Loucy (cell line): ENCODE data around the gene USP5.
"Not testable (repeated sequence)": the region's sequence is repeated elsewhere in the genome, so short reads cannot be mapped to it uniquely, and the experiment has no call there.

ENCODE experiments used
- H2AFZ ChIP-seq: fragments of 200-600 bp; sonication (generic); 2 replicates; pipeline ENCODE4 v1.6.0; 2016; ENCODE audit warnings: antibody characterized with exemption, mild to moderate bottlenecking, low read length, moderate library complexity
- H3F3A ChIP-seq: fragments of 200-600 bp; 2 replicates; pipeline ENCODE4 v1.6.0; 2016; ENCODE audit warnings: antibody characterized with exemption, low read depth, mild to moderate bottlenecking
- H3K27me3 ChIP-seq: fragments of 200-600 bp; sonication (generic); 2 replicates; pipeline ENCODE4 v1.6.1; 2014; ENCODE audit warnings: low read length, mild to moderate bottlenecking; ENCODE audit not compliant: insufficient read depth, poor library complexity, severe bottlenecking
- H3K36me3 ChIP-seq: fragments of 200-600 bp; sonication (generic); 2 replicates; pipeline ENCODE4 v1.6.1; 2016; ENCODE audit warnings: low read length; ENCODE audit not compliant: insufficient read depth
- H3K4me1 ChIP-seq: fragments of 200-600 bp; sonication (generic); 2 replicates; pipeline ENCODE4 v1.5.1; 2014; ENCODE audit warnings: low read length, mild to moderate bottlenecking; ENCODE audit not compliant: insufficient read depth, poor library complexity, severe bottlenecking
- H3K4me2 ChIP-seq: fragments of 200-600 bp; sonication (generic); 2 replicates; pipeline ENCODE4 v1.6.0; 2014; ENCODE audit warnings: antibody characterized with exemption, low read length, low read depth, mild to moderate bottlenecking; ENCODE audit not compliant: poor library complexity, severe bottlenecking
- H3K4me3 ChIP-seq: fragments of 200-600 bp; sonication (generic); 2 replicates; pipeline ENCODE4 v1.5.1; 2014; ENCODE audit warnings: low read length, mild to moderate bottlenecking, mixed read lengths; ENCODE audit not compliant: poor library complexity, severe bottlenecking
- H3K79me2 ChIP-seq: fragments of 200-600 bp; sonication (generic); 2 replicates; pipeline ENCODE4 v1.6.1; 2014; ENCODE audit warnings: low read length; ENCODE audit not compliant: insufficient read depth
- H3K9ac ChIP-seq: fragments of 200-600 bp; sonication (generic); 2 replicates; pipeline ENCODE4 v1.6.0; 2014; ENCODE audit warnings: mild to moderate bottlenecking, low read depth, low read length, moderate library complexity; ENCODE audit not compliant: poor library complexity, severe bottlenecking
- H3K9me2 ChIP-seq: fragments of 200-600 bp; sonication (generic); replicated peaks from 2 replicates; pipeline ENCODE4 v1.6.1; 2016; ENCODE audit warnings: low read depth, low read length, mixed read lengths
- H3K9me3 ChIP-seq: fragments of 200-600 bp; sonication (generic); 2 replicates; pipeline ENCODE4 v1.6.1; 2014; ENCODE audit warnings: mild to moderate bottlenecking, antibody characterized with exemption, low read length, low read depth; ENCODE audit not compliant: insufficient read depth
- H4K20me1 ChIP-seq: fragments of 200-600 bp; sonication (generic); 2 replicates; pipeline ENCODE4 v1.6.0; 2014; ENCODE audit warnings: antibody characterized with exemption, low read length, mild to moderate bottlenecking; ENCODE audit not compliant: insufficient read depth, poor library complexity, severe bottlenecking
- EZH2phosphoT487 ChIP-seq: fragments of 200-600 bp; IDR thresholded peaks from 2 replicates; pipeline ENCODE4 v1.6.1; 2018; ENCODE audit warnings: antibody characterized with exemption, mild to moderate bottlenecking, moderate library complexity, borderline replicate concordance
- TF ChIP-seq, protein P1 (sequence below): fragments of 200-600 bp; sonication (generic); conservative IDR thresholded peaks from 2 replicates; pipeline ENCODE4 v1.5.1; 2014; ENCODE audit warnings: mild to moderate bottlenecking, antibody characterized with exemption, low read length

Gene USP5

DNA sequence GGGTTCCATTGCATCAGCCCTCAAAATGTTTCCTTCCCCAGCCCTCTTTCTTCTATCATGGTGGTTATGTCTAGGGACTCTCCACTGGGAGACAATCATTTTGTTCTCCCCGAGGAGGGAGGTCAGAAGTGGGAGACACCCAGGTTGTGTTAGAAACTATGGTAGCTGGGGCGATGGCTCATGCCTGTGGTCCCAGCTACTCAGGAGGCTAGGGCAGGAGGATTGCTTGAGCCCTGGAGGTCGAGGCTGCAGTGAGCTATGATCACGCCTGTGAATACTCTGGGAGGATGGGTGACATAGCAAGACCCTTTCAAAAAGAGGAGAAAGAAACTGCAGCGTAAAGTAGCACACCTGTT, 39.7 kb downstream of the USP5 start:
- Histone ChIP-seq H3F3A (0 out of 2 replicates have a peak, but pooled peaks cover 2% of the 10 kb centered on the region), H3K79me2 (peaks cover 10% of the 10 kb centered on the region; the same call in 1 of the 2 replicates), H3K4me2 (peak overlapping the region; percentile 95), H3K36me3 (no peaks in the 10 kb centered on the region), H3K9me3 (no peaks in the 10 kb centered on the region), H3K27me3 (no peaks in the 10 kb centered on the region), H4K20me1 (no peaks in the 10 kb centered on the region), H3K4me3 (peak overlapping the region; percentile 86), H3K9me2 (no peaks in the 10 kb centered on the region), H2AFZ (peak overlapping the region; percentile 92), H3K9ac (peak overlapping the region; percentile 97), H3K4me1 (peaks cover 20% of the 10 kb centered on the region)
- TF ChIP-seq EZH2phosphoT487, result no peak
- TF ChIP-seq, protein P1, sequence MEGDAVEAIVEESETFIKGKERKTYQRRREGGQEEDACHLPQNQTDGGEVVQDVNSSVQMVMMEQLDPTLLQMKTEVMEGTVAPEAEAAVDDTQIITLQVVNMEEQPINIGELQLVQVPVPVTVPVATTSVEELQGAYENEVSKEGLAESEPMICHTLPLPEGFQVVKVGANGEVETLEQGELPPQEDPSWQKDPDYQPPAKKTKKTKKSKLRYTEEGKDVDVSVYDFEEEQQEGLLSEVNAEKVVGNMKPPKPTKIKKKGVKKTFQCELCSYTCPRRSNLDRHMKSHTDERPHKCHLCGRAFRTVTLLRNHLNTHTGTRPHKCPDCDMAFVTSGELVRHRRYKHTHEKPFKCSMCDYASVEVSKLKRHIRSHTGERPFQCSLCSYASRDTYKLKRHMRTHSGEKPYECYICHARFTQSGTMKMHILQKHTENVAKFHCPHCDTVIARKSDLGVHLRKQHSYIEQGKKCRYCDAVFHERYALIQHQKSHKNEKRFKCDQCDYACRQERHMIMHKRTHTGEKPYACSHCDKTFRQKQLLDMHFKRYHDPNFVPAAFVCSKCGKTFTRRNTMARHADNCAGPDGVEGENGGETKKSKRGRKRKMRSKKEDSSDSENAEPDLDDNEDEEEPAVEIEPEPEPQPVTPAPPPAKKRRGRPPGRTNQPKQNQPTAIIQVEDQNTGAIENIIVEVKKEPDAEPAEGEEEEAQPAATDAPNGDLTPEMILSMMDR, result no peak

DNA sequence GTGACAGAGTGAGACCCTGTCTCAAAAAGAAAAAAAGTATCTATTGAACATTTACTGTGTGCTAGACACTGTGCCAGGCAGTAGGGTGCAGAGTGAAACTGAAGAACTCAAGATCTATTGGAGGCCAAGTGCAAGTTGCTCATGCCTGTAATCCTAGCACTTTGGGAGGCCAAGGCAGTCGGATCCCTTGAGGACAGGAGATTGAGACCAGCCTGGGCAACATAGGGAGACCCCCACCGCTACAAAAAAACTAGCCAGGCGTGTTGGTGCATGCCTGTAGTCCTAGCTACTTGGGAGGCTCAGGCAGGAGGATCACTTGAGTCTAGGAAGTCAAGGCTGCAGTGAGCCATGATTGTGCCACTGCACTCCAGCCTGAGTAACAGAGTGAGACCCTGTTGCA, 40.7 kb downstream of the USP5 start:
- H3K9me3 ChIP-seq, H4K20me1 ChIP-seq, H3K36me3 ChIP-seq, H3K27me3 ChIP-seq, H3F3A ChIP-seq, H3K9me2 ChIP-seq, H2AFZ ChIP-seq: not testable (repeated sequence)
- Histone ChIP-seq H3K79me2 (peaks cover 10% of the 10 kb centered on the region; the same call in 1 of the 2 replicates), H3K9ac (peak overlapping the region; percentile 97), H3K4me1 (peaks cover 20% of the 10 kb centered on the region), H3K4me3 (peak overlapping the region; percentile 86), H3K4me2 (peak overlapping the region; percentile 95)

DNA sequence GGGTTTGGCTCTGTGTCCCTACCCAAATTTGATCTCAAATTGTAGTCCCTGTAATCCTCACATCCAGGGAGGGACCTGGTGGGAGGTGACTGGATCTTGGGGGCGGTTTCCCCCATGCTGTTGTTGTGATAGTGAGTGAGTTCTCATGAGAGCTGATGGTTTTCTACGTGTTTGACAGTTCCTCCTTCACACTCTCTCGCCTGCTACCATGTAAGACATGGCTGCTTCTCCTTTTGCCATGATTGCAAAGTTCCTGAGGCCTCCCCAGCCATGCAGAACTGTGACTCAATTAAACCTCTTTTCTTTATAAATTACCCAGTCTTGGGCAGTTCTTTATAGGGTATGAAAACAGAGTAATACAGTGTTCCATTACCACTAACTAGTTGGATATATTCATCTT, 42.4 kb downstream of the USP5 start:
- Histone ChIP-seq H3K9ac (no peak overlapping the region), H3K4me3 (no peak overlapping the region), H3F3A (0 out of 2 replicates have a peak, but pooled peaks cover 2% of the 10 kb centered on the region), H3K36me3 (no peaks in the 10 kb centered on the region), H3K4me2 (no peak overlapping the region), H3K27me3 (no peaks in the 10 kb centered on the region), H3K79me2 (peaks cover 10% of the 10 kb centered on the region; the same call in 1 of the 2 replicates), H4K20me1 (no peaks in the 10 kb centered on the region), H2AFZ (no peak overlapping the region), H3K4me1 (peaks cover 20% of the 10 kb centered on the region), H3K9me2 (no peaks in the 10 kb centered on the region), H3K9me3 (no peaks in the 10 kb centered on the region)
- TF ChIP-seq, protein P1, result no peak
- TF ChIP-seq EZH2phosphoT487, result no peak

DNA sequence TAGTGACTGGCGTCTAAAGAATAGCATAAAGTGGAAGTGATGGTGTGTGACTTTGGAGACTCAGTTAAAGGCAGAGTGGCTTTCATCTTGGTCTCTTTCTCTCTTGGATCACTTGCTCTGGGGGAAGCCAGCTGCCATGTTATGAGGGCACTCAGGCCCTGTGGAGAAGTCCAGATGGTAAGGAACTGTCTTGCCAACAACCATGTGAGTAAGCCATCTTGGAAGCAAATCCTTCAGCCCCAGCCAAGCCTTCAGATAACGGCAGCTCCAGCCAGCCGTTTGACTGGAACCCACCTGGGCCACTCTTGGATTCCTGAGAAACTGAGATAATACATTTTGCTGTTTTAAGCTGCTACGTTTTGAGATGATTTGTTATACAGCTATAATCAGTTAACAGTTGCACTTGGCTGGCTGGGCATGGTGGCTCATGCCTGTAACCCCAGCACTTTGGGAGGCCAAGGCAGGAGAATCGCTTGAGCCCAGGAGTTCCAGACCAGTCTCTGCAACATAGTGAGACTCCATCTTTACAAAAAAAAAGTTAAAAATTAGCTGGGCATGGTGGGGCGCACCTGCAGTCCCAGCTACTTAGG, 45.0 kb downstream of the USP5 start:
- H3K9me3 ChIP-seq, result no peaks in the 10 kb centered on the region
- no peaks in the 10 kb centered on the region for H3F3A ChIP-seq
- no peaks in the 10 kb centered on the region for H3K27me3 ChIP-seq
- H3K9ac ChIP-seq, result no peak overlapping the region
- peaks cover 15% of the 10 kb centered on the region for H3K4me1 ChIP-seq
- TF ChIP-seq, protein P1, result no peak
- TF ChIP-seq EZH2phosphoT487, result no peak
- H3K9me2 ChIP-seq, result no peaks in the 10 kb centered on the region
- no peak overlapping the region for H2AFZ ChIP-seq
- H3K4me2 ChIP-seq, result no peak overlapping the region
- H4K20me1 ChIP-seq, result no peaks in the 10 kb centered on the region
- H3K36me3 ChIP-seq, result no peaks in the 10 kb centered on the region
- H3K79me2 ChIP-seq, result peaks cover 6% of the 10 kb centered on the region; the same call in 1 of the 2 replicates
- H3K4me3 ChIP-seq, result no peak overlapping the region
